ENCODE measurements around the gene UBTF.

UBTF gene

GRCh38 chr17:44174427-44174826 is 45.0 kb downstream of the UBTF start:
- in situ Hi-C loops (cut with MboI; ENCODE audit: low sequenced_read_pairs), result no loop called here

GRCh38 chr17:44171931-44172455 is 47.5 kb downstream of the UBTF start:
- in situ Hi-C loops (cut with MboI; ENCODE audit: low sequenced_read_pairs), result no loop called here

GRCh38 chr17:44170499-44171201 is 48.8 kb downstream of the UBTF start, which contains the start of gene ASB16:
TSS of gene ASB16 (plus strand) at chr17:44170704. CDS start at chr17:44170790, 86 bp downstream.
- in situ Hi-C loops (cut with MboI; ENCODE audit: low sequenced_read_pairs), result no loop called here

GRCh38 chr17:44170135-44170498 is 49.4 kb downstream of the UBTF start:
- in situ Hi-C loops (cut with MboI; ENCODE audit: low sequenced_read_pairs), result no loop called here

GRCh38 chr17:44167181-44167861 is 52.2 kb downstream of the UBTF start:
- in situ Hi-C loops (cut with MboI; ENCODE audit: low sequenced_read_pairs), result no loop called here

GRCh38 chr17:44164476-44164875 is 55.0 kb downstream of the UBTF start:
- in situ Hi-C loops (cut with MboI; ENCODE audit: low sequenced_read_pairs), result no loop called here

GRCh38 chr17:44159519-44160210 is 59.8 kb downstream of the UBTF start:
- in situ Hi-C loops (cut with MboI; ENCODE audit: low sequenced_read_pairs), result no loop called here

- in situ Hi-C loops (cut with MboI; ENCODE audit: low sequenced_read_pairs), result no loop called here
Observed at GRCh38 chr17:44155488-44155887, 64.0 kb downstream of the UBTF start.

Data from hTERT RPE-1 (cell line).